GM18907 (cell line): ENCODE results near the gene PPAN.

Source experiments
- ATAC-seq: cut with Tn5 transposase; IDR thresholded peaks from one replicate; pipeline ENCODE4 v1.9.1; 2021; ENCODE audit warnings: mild to moderate bottlenecking, moderate library complexity; ENCODE audit not compliant: unreplicated experiment

PPAN gene, protein sequence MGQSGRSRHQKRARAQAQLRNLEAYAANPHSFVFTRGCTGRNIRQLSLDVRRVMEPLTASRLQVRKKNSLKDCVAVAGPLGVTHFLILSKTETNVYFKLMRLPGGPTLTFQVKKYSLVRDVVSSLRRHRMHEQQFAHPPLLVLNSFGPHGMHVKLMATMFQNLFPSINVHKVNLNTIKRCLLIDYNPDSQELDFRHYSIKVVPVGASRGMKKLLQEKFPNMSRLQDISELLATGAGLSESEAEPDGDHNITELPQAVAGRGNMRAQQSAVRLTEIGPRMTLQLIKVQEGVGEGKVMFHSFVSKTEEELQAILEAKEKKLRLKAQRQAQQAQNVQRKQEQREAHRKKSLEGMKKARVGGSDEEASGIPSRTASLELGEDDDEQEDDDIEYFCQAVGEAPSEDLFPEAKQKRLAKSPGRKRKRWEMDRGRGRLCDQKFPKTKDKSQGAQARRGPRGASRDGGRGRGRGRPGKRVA

DNA sequence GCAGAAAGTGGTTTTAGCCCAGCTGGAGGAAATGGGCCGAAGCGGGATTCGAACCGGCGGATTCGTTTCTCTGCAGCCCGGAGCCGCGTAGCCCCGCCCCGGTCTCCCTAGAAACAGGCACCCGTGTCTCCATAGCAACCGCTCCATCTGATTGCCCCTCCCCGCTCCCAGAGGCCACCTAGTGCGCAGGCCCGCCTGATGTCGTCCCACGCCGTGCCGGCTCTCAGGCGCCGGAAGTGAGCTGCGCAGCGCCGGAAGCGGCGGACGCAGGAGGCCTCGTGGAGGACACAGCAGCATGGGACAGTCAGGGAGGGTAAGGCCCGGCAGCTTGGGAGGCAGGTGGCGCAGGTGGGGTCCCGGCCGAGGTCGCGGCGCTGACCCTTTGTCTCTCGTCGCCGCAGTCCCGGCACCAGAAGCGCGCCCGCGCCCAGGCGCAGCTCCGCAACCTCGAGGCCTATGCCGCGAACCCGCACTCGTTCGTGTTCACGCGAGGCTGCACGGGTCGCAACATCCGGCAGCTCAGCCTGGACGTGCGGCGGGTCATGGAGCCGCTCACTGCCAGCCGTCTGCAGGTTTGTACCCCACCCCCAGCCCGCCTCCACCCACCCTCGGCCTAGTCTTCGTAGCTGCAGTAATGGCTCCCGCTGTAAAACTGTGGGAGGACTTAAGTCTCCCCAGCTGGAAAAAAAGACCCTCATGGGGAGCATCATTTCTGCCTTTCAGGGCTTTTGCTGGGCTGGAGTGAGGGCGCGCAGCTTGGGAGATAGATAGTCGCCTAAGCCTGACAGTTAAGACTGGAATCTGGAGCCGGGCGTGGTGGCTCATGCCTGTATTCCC is at the start of gene PPAN:
PPAN (plus strand) TSS at position 263 of the 837 bp plus-strand sequence; CDS start at position 296, 33 bp downstream.
- ATAC-seq: peak; percentile 51

DNA sequence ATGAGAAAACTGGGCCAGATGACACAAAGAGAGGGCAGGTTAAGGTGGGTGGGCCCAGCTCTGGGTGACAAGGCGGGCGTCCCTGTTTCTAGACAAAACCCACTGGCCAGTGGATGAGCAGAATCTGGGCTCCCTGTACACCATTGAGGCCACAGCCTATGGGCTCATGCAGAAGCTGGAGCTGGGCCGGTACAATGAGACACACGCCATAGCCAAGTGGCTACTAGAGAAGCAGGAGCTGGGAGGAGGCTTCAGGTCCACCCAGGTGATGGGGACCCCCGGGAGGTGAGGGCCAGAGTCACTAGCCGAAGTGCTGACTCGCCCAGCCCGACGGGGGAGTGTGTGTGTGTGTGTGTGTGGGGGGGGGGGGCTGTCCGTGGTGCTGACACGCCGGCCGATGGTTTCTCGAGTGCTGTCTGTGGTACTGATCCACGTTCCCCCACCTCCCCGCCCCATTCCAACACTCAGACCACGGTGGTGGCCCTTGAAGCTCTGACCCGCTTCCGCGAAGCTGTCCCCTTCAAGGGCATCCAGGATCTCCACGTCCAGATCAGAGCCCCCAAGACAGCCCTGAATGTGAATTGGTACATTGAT is 44.3 kb upstream of the PPAN start:
- ATAC-seq: no peak

DNA sequence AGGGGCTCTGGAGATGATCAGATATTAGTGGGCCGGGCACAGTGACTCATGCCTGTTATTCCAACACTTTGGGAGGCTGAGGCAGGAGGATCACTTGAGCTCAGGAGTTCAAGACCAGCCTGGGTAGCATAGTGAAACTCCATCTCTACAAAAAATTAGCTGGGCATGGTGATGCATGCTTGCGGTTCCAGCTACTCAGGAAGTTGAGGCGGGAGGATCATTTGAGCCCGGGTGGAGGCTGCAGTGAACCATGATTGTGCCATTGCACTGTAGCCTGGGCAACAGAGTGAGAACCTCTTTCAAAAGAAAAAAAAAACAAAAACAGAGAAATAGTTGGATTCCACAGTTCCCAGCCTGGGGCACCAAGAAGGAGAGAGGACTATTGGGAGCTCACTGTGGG is 38.0 kb upstream of the PPAN start:
- no peak for ATAC-seq

DNA sequence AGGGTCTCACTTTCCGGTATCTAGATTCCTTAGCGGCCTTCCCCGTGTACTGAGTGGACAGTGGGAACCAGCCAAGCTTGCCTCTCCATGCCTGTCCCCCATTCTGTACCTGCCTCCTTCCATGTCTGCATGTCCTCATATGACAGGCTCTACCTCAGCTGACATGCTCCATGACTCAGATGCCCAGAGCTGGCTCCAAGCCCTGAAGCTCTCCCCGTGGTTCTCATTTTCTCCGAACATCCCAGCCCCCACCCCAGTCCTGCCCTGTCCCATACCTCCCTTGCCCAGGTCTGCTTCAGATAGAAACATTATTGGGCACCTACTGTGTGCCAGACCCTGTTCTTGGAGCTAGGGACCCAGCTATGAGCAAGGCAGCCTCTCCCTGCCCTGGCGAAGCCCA is 37.1 kb upstream of the PPAN start:
- ATAC-seq: no peak

DNA sequence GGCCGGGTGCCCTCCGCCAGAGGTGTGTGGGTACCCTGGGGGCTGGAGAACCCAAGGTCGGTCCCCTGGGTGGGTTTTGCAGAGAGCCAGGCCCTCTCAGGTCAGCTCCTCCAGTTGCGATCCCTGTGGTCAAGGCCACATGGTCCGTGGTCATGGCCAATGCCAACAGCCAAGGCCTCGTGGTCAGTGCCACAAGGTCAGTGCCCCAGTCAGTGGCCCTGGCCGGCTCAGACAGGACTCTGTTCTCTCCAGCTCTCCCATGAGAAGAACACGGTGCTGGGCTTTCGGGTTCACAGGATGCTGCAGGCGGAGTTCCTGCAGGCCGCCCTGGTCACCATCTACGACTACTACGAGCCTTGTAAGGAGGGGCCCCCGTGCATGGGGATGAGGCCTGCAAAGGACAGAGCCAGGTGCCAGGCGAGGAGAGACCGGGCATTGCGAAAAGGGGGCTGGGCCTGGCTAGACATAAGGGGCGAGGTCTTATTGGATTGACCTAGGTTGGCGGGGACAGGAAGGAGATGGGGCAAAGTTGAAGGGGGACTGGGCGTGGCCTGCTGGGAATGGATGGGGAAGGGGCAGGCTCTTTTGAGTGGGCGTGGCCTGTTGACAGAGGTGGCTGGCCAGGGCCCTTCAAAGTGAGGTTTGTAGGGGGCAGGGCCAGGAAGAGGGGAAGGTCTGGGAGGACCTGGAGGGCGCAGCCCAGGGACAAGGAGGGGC is 35.3 kb upstream of the PPAN start:
- ATAC-seq: no peak

DNA sequence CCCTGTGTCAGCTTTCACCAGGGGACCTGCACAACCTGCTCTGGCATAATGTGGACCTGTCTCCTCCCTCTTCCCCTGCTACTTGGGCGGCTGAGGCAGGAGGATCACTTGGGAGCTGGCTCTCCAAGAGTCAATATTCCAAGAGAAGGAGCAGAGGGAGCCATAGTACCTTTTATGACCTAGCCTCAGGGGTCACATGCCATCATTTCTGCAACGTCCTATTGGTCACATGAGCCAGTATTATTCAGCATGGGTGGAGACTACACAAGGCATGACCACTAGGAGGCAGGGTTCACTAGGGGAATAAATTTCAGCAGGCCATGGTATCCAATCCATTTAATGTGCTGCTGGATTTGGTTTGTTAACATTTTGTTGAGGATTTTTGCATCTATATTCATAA is 32.0 kb upstream of the PPAN start:
- no peak for ATAC-seq

DNA sequence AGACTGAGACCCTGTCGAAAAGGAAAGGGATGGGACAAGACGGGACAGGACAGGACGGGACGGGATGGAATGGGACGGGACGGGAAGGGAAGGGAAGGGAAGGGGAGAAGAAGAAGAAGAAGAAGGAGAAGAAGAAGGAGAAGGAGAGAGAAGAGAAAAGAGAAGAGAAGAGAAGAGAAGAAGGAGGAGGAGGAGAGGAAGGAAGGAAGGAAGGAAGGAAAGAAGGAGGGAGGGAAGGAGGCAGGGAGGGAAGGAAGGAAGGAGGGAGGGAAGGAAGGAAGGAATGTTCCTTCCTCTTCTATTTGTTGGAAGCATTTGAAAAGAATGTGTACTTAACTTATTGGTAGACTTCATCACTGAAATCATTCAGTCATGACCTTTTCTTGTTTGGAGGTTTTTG is 29.6 kb upstream of the PPAN start:
- no peak for ATAC-seq

DNA sequence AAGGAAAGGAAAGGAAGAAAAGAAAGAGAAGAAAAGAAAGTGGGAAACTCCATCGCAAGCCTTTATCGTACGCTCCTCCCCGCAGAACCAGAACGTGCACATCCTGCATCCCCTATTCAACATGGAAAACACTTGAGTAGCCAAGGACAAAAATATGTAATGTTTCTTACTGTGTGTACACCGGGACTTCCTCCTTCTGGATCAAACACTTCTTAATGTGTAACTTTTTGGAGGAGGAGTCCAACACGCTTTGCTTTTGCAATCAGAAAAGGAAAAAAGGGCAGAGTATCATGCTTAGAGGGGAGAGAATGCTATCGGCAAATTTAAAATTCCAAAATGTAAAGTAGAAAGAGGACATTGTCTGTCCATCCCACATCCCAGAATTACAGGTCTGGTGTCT is 27.8 kb upstream of the PPAN start:
- ATAC-seq: no peak

DNA sequence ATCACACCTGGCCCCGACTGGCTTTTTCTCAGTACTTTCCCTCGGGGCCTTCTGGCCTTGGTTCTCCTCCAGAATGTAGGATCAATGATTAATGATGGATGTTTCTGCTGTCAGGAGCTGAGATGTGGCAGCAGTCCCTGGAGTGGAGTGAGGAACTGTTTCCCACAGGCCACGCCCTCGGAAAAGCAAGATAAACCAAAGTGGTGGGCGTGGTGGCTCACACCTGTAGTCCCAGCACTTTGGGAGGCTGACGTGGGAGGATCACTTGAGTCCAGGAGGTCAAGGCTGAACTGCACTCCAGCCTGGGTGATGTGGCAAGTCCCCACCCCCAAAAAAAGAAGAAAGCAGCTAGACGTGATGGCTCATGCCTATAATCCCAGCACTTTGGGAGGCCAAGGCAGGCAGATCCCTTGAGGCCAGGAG is 27.1 kb upstream of the PPAN start:
- no peak for ATAC-seq

DNA sequence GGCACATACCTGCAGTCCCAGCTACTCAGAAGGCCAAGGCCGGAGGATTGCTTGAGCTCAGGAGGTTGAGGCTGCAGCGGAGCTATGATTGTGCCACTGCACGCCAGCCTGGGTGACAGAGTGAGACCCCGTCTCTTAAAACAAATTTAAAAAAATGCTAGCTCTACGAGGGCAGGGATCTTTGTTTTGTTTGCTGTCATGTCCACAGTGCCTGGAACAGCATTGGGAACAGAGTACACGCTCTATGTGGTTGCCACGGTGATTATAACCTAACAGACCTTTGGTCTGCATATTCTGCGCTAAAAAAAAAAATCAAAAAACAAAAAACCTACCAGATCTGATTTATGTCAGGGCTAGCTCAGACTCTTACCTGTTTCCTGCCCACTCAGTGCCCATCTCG is 22.3 kb upstream of the PPAN start:
- no peak for ATAC-seq

DNA sequence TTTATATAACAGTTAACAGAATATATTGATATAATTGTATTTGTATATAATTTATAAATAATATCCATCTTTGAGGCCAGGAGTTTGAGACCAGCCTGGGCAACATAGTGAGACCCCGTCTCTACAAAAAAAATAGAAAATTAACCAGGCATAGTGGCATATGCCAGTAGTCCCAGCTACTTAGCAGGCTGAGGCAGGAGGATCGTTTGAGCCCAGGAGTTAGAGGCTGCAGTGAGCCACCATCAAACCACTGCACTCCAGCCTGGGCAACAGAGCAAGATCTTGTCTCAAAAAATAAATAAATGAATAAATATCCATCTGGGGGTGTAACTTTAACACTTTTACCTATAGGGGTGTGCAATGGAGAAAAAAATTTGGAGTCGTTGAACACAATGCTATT is 21.4 kb upstream of the PPAN start:
- no peak for ATAC-seq

DNA sequence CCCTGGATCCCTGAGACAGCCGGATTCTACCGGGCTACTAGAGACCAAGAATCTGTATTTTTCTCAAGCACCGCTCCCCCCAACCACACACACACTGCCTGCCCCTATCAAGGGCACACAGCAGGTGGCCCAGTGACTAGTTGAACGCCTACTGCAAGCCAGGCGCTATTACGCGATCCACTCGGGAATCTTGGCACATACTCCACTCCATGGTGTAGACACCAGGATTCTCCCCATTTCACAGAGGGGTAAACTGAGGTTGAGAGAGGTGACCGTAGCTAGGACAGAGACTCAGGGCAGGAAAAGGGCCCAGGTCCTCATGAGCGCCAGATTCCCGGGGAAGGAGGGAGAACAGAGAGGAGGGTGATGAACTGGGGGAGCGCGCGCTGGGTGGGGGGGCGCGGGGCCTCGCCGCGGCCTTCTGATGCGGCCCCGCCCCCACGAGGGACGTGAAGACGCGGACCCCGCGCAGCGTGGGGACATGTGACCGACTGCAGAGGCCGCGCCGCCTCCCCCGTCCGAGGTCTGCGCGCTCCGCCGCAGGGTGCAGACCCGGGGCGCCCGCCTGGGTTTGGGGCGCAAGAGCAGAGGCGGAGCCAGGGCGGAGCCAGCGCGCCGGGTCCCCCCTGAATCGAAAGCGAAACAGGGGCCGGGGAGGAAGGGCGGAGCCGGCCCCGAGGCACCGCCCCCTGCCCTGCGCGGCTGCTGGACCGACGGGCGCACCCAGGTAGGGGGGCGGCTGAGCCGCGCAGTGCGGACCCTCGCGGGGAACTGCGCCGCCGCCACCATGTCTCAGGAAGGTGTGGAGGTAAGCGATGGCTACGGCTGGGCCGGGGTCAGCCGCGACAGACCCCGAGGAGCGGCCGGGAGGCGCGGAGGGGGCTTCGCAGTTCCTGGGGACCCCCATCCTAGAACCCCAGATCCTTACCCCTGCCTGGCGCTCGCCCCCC is 20.2 kb upstream of the PPAN start, which contains the start of gene SHFL:
SHFL (plus strand) TSS at position 677 of the 950 bp plus-strand sequence; CDS start at position 788, 111 bp downstream.
- ATAC-seq: peak; percentile 80

DNA sequence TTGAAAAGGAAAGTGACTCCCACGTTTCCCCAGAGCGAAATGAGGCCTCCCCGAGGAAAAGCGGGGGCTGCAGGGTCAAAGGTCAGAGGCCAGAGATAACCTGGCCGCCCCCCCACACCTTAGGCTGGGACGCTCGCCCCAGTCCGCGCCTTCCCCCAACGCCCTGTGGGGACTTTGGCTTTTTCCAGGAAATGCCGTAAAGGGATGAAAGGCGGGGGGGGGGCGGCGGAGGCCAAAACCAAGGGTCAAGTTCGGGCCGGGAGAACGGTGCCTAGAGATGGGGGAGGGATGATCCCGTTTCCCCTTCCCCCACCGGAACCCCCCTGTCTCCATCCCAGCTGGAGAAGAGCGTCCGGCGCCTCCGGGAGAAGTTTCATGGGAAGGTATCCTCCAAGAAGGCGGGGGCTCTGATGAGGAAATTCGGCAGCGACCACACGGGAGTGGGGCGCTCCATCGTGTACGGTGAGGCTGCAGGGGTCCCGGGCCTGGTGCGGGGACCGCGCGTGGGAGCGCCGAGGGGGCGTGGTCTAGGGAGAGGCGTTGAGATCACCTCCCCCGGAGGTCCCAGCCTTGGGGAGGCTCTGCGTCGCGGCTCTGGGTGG is 19.5 kb upstream of the PPAN start:
- ATAC-seq: no peak

DNA sequence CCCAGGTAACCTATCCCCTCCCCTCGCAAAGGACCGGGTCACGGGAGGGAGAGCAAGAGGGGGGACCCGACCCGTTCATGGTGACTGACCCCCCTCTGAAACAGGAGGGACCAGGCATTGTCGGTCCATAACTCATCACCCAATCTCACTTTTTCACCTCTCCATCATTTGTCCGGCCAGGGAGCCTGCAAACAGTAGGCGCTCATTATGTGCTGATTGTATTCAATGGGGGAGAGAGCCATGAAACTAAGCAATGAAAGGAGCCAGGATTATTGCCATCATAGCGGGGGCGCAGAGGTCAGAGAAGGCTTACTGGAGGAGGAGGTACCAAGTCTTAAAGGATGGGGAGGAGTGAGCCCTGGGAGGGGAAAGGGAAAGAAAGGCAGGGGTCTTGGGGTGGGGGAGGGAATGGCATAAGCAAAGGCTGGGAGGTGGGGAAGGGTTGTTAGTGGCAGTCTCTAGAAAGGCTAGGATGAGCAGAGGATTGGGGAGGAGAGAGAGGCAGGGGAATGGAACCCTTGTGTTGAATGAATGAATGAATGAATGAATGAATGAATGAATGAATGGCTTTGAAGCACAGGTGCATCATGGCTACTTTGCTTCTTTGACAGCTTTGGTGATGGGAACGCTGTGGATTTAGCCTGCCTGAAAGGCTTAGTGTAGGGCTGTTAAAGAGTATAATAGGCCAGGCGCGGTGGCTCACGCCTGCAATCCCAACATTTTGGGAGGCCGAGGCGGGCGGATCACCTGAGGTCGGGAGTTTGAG is 18.7 kb upstream of the PPAN start:
- ATAC-seq: no peak

DNA sequence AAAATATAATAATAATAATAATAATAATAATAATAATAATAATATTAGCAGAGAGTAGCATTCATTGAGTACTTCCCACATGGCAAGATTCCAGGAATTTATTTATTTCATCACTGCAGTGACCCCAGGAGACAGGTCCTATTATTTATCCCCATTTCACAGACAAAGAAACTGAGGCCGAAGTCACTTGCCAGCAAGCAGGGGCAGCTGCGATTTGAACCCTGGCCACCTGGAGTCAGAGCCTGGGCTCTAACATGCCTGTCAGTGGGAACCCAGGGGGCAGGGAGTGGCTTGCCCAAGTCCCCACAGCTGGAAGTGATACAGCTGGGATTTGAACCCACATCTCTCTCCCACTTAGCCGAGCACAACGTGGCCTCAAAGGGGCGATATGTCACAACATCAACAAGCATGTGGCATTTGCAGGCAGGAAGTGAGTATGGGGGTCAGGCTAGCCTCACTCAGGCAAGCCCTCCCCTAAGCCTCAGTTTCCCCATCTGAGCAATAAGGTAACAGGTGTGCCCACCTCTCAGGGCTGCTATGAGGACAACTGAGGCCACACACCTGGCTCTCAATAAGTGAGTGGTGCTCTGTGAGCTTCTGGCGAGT is 17.1 kb upstream of the PPAN start:
- no peak for ATAC-seq

DNA sequence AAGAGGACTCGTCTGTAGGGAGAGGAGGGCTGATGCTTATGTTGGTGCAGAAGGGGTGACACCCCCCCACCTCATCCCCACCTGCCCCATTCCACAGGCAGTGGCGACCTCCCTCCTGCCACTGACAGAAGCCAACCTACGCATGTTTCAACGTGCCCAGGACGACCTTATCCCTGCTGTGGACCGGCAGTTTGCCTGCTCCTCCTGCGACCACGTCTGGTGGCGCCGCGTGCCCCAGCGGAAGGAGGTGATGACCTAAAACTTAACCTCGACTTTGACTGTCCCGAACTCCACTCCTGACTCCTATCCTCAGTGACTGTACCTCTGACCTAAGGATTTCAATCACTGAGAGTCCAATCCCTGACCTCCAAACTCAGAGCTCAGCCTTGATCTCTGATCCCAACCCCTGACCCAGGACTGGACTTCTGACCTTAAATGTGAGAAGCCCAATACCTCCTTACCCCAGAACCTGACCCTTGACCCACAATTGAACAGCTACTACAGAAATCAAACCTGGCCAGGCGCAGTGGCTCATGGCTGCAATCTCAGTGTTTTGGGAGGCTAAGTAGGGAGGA is 16.3 kb upstream of the PPAN start:
- no peak for ATAC-seq

DNA sequence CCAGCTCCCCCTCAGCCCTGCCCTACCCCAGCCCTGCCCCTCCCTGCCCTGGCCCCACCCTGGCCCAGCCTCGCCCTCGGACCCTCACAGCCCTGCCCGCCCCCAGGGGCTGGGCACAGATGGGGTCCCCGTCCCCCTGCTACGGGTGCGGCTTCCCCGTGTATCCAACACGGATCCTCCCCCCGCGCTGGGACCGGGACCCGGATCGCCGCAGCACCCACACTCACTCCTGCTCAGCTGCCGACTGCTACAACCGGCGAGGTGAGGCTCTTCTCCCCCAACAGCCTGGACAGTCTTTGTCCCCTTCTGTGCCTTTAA is 14.8 kb upstream of the PPAN start:
- no peak for ATAC-seq
